ENCODE measurements around the gene ATF6B.
A peak's percentile ranks its signal among the peaks of the same experiment; 100 is the strongest.
"Not testable (repeated sequence)": the region's sequence is repeated elsewhere in the genome, so short reads cannot be mapped to it uniquely, and the experiment has no call there.

The ATF6B gene

GRCh38 chr6:32111424-32112066 lies 16.5 kb downstream of the ATF6B start:
- H3K27me3 Mint-ChIP-seq, result peaks cover 2% of the 10 kb centered on the region
- H3K4me3 Mint-ChIP-seq, result no peak overlapping the region
- H3K27ac Mint-ChIP-seq, result peak overlapping the region; percentile 51
- H3K9me3 Mint-ChIP-seq, result no peaks in the 10 kb centered on the region
- no peak for ATAC-seq (ENCODE audit: low read depth)
- H3K36me3 Mint-ChIP-seq, result peaks cover 13% of the 10 kb centered on the region
- DNase-seq (ENCODE audit: low spot score in 2 of 2), result no peak
- peaks cover 30% of the 10 kb centered on the region for H3K4me1 Mint-ChIP-seq

- Mint-ChIP-seq H3K27ac (no peak overlapping the region), H3K36me3 (peaks cover 10% of the 10 kb centered on the region), H3K4me3 (no peak overlapping the region), H3K9me3 (no peaks in the 10 kb centered on the region), H3K27me3 (peaks cover 7% of the 10 kb centered on the region), H3K4me1 (peaks cover 27% of the 10 kb centered on the region)
- DNase-seq (ENCODE audit: low spot score in 2 of 2) (no peak), ATAC-seq (ENCODE audit: low read depth) (no peak)
Observed at GRCh38 chr6:32110632-32111031, 17.4 kb downstream of the ATF6B start.

- Mint-ChIP-seq H3K4me3 (no peak overlapping the region), H3K4me1 (peaks cover 26% of the 10 kb centered on the region), H3K9me3 (no peaks in the 10 kb centered on the region), H3K27ac (peak overlapping the region; percentile 51), H3K36me3 (peaks cover 4% of the 10 kb centered on the region), H3K27me3 (peaks cover 11% of the 10 kb centered on the region)
- DNase-seq (ENCODE audit: low spot score in 2 of 2) (no peak), ATAC-seq (ENCODE audit: low read depth) (no peak)
Observed at GRCh38 chr6:32109765-32110160, 18.3 kb downstream of the ATF6B start.

GRCh38 chr6:32109114-32109764 lies 18.8 kb downstream of the ATF6B start, which contains the start of gene TNXB:
TSS of gene TNXB (minus strand) at chr6:32109338. CDS start at chr6:32098198, 11,140 bp downstream.
- Mint-ChIP-seq H3K27me3 (peaks cover 13% of the 10 kb centered on the region), H3K27ac (peak within 1 kb of the TSS; percentile 51), H3K9me3 (no peaks in the 10 kb centered on the region), H3K4me3 (no peak within 1 kb of the TSS), H3K4me1 (peaks cover 26% of the 10 kb centered on the region), H3K36me3 (peaks cover 4% of the 10 kb centered on the region)
- DNase-seq (ENCODE audit: low spot score in 2 of 2) (no peak), ATAC-seq (ENCODE audit: low read depth) (peak; percentile 26)

GRCh38 chr6:32108727-32109113 lies 19.3 kb downstream of the ATF6B start:
- Mint-ChIP-seq H3K27me3 (peaks cover 15% of the 10 kb centered on the region), H3K36me3 (peaks cover 4% of the 10 kb centered on the region), H3K4me1 (peaks cover 26% of the 10 kb centered on the region), H3K9me3 (no peaks in the 10 kb centered on the region), H3K27ac (no peak overlapping the region), H3K4me3 (no peak overlapping the region)
- no peak for ATAC-seq (ENCODE audit: low read depth)
- no peak for DNase-seq (ENCODE audit: low spot score in 2 of 2)

- no peak for DNase-seq (ENCODE audit: low spot score in 2 of 2)
- Mint-ChIP-seq H3K4me3 (no peak overlapping the region), H3K9me3 (no peaks in the 10 kb centered on the region), H3K36me3 (peaks cover 4% of the 10 kb centered on the region), H3K27me3 (peaks cover 18% of the 10 kb centered on the region), H3K27ac (no peak overlapping the region), H3K4me1 (peaks cover 25% of the 10 kb centered on the region)
- ATAC-seq (ENCODE audit: low read depth), result no peak
Observed at GRCh38 chr6:32108094-32108627, 19.9 kb downstream of the ATF6B start.

GRCh38 chr6:32107406-32107805 lies 20.6 kb downstream of the ATF6B start:
- Mint-ChIP-seq H3K4me3 (no peak overlapping the region), H3K27ac (no peak overlapping the region), H3K36me3 (peaks cover 2% of the 10 kb centered on the region), H3K9me3 (no peaks in the 10 kb centered on the region), H3K27me3 (peaks cover 18% of the 10 kb centered on the region), H3K4me1 (peaks cover 20% of the 10 kb centered on the region)
- ATAC-seq (ENCODE audit: low read depth) (no peak), DNase-seq (ENCODE audit: low spot score in 2 of 2) (no peak)

GRCh38 chr6:32105433-32105832 lies 22.6 kb downstream of the ATF6B start:
- peaks cover 18% of the 10 kb centered on the region for H3K27me3 Mint-ChIP-seq

GRCh38 chr6:32102255-32102654 lies 25.8 kb downstream of the ATF6B start:
- Mint-ChIP-seq H3K4me3 (no peak overlapping the region), H3K4me1 (no peaks in the 10 kb centered on the region), H3K9me3 (no peaks in the 10 kb centered on the region), H3K27ac (no peak overlapping the region), H3K36me3 (peaks cover 5% of the 10 kb centered on the region), H3K27me3 (peaks cover 30% of the 10 kb centered on the region)
- no peak for ATAC-seq (ENCODE audit: low read depth)
- DNase-seq (ENCODE audit: low spot score in 2 of 2), result no peak

More at GRCh38 chr6:32105433-32105832, 22.6 kb downstream of the ATF6B start:
- no peak overlapping the region for H3K4me3 Mint-ChIP-seq
- peaks cover 20% of the 10 kb centered on the region for H3K4me1 Mint-ChIP-seq
- no peak overlapping the region for H3K27ac Mint-ChIP-seq
- ATAC-seq (ENCODE audit: low read depth), result no peak
- peaks cover 4% of the 10 kb centered on the region for H3K36me3 Mint-ChIP-seq
- no peak for DNase-seq (ENCODE audit: low spot score in 2 of 2)
- no peaks in the 10 kb centered on the region for H3K9me3 Mint-ChIP-seq

- H3K36me3 Mint-ChIP-seq; ATAC-seq (ENCODE audit: low read depth); H3K4me1 Mint-ChIP-seq; H3K4me3 Mint-ChIP-seq; DNase-seq (ENCODE audit: low spot score in 2 of 2); H3K9me3 Mint-ChIP-seq; H3K27ac Mint-ChIP-seq: not testable (repeated sequence)
- peaks cover 34% of the 10 kb centered on the region for H3K27me3 Mint-ChIP-seq
Observed at GRCh38 chr6:32100251-32100650, 27.8 kb downstream of the ATF6B start.

GRCh38 chr6:32097364-32097763 lies 30.7 kb downstream of the ATF6B start:
- no peak for ATAC-seq (ENCODE audit: low read depth)
- peaks cover 4% of the 10 kb centered on the region for H3K36me3 Mint-ChIP-seq

GRCh38 chr6:32096394-32097258 lies 31.4 kb downstream of the ATF6B start:
- ATAC-seq (ENCODE audit: low read depth), result no peak
- Mint-ChIP-seq H3K27me3 (peaks cover 28% of the 10 kb centered on the region), H3K9me3 (no peaks in the 10 kb centered on the region), H3K4me3 (no peak overlapping the region), H3K36me3 (peaks cover 4% of the 10 kb centered on the region), H3K4me1 (peaks cover 5% of the 10 kb centered on the region), H3K27ac (no peak overlapping the region)
- no peak for DNase-seq (ENCODE audit: low spot score in 2 of 2)

More at GRCh38 chr6:32097364-32097763, 30.7 kb downstream of the ATF6B start:
- Mint-ChIP-seq H3K4me3 (no peak overlapping the region), H3K4me1 (peaks cover 5% of the 10 kb centered on the region), H3K9me3 (no peaks in the 10 kb centered on the region), H3K27ac (no peak overlapping the region), H3K27me3 (peaks cover 28% of the 10 kb centered on the region)
- no peak for DNase-seq (ENCODE audit: low spot score in 2 of 2)

GRCh38 chr6:32096087-32096393 lies 32.0 kb downstream of the ATF6B start:
- H3K27ac Mint-ChIP-seq, result no peak overlapping the region
- peaks cover 4% of the 10 kb centered on the region for H3K36me3 Mint-ChIP-seq
- no peak for DNase-seq (ENCODE audit: low spot score in 2 of 2)
- H3K4me3 Mint-ChIP-seq, result no peak overlapping the region
- H3K27me3 Mint-ChIP-seq, result peaks cover 28% of the 10 kb centered on the region
- H3K9me3 Mint-ChIP-seq, result no peaks in the 10 kb centered on the region
- no peak for ATAC-seq (ENCODE audit: low read depth)
- peaks cover 5% of the 10 kb centered on the region for H3K4me1 Mint-ChIP-seq
